Measurements from ENCODE around the gene ELMOD2. TPM values are rescaled to one million over a fixed set of nuclear protein-coding genes. Genes with fewer than 3 reads are reported as not detected.

Gene ELMOD2
- total RNA-seq, 1 experiment from 2014 or later = 29.2 TPM

DNA sequence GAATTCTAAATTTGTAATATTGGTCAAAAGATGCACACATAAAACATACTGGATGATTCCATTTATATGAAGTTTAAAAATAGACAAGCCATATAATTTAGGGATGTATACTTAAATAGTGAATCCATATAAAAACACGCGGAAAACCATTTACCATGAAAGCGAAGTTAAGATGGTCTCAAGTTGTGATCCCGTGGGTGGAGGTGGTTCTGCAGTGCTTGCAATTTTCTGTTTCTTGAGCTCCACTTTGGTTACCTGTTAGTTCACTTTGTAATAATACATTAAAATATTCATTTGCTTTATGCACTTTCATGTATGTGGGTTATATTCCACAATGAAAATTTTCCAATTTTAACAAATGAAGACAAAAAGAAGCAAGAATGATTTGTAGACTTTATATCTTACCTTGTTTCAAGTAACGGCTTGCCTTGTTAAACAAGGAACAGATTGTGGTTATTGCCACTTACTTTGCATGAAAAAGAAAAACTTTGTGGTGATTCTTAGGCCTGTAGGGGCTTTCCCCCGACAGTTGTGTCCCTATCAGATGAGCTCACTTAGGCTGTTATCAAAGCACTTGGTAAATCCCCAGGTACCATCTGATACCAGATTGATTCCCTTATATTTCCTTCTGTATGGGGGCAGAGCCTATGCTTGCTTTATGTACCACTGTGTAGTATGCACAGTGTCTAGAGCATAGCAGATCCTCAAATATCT lies 32.6 kb downstream of the ELMOD2 start:
- TF ChIP-seq, protein P1, sequence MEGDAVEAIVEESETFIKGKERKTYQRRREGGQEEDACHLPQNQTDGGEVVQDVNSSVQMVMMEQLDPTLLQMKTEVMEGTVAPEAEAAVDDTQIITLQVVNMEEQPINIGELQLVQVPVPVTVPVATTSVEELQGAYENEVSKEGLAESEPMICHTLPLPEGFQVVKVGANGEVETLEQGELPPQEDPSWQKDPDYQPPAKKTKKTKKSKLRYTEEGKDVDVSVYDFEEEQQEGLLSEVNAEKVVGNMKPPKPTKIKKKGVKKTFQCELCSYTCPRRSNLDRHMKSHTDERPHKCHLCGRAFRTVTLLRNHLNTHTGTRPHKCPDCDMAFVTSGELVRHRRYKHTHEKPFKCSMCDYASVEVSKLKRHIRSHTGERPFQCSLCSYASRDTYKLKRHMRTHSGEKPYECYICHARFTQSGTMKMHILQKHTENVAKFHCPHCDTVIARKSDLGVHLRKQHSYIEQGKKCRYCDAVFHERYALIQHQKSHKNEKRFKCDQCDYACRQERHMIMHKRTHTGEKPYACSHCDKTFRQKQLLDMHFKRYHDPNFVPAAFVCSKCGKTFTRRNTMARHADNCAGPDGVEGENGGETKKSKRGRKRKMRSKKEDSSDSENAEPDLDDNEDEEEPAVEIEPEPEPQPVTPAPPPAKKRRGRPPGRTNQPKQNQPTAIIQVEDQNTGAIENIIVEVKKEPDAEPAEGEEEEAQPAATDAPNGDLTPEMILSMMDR (IDR thresholded peaks at IDR 0.05; ENCODE audit: unreplicated experiment) = no peak
- intact Hi-C loops (cut with micrococcal nuclease) = no loop called here
- ChIA-PET POLR2A (interaction anchor here (0.6 kb wide), 1 partner anchor 255 kb away, joined by 3 read pairs; no protein-coding TSS in a partner anchor), CTCF (interaction anchor here (0.6 to 1.1 kb wide), 5 partner anchors 18 to 1029 kb away, joined by 3 to 6 read pairs (median 3); no protein-coding TSS in a partner anchor)
- Mint-ChIP-seq H3K4me3 (ENCODE audit: unreplicated experiment) (no peak overlapping the region), H3K27me3 (ENCODE audit: insufficient read depth, unreplicated experiment) (no peaks in the 10 kb centered on the region), H3K36me3 (ENCODE audit: insufficient read depth, unreplicated experiment) (peaks cover 10% of the 10 kb centered on the region), H3K27ac (ENCODE audit: low read depth, unreplicated experiment) (no peak overlapping the region), H3K9me3 (ENCODE audit: unreplicated experiment) (no peaks in the 10 kb centered on the region), H3K4me1 (ENCODE audit: insufficient read depth, unreplicated experiment) (no peaks in the 10 kb centered on the region)
- DNase-seq (ENCODE audit: unreplicated experiment) = no peak
- no TSS peak for BruUV-seq (replicated peaks)

DNA sequence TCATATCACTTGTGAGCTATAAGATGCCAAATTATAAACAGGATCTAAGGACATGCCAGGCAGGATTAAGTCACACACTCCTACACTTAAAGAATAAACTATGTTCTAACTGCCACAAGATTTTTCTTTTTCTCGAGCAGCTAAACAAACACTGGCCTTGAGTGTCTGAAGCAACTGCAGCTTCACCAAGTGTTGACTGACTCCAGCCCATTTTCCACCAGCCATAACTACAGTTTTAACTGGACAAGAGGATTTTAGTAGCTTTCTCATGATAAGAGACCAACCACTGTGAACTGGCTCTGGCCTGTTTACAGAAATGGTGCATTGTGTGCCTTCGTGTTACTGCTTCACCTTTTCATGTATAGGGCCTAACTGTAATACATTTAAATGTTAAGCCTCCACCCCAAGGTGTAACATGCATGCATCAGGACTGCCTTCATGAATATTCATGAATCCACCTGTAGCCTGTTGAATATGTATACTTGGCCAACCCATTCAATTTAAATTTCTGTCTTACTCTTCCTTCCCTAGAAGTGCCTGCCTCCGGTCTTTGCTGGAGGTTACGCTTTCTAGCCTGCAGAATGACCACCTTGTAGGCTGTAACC lies 34.0 kb downstream of the ELMOD2 start:
- ChIA-PET POLR2A (no interaction called here), CTCF (interaction anchor here (0.7 kb wide), 1 partner anchor 10 kb away, joined by 3 read pairs; no protein-coding TSS in a partner anchor)
- Mint-ChIP-seq H3K27ac (ENCODE audit: low read depth, unreplicated experiment) (no peak overlapping the region), H3K27me3 (ENCODE audit: insufficient read depth, unreplicated experiment) (no peaks in the 10 kb centered on the region), H3K9me3 (ENCODE audit: unreplicated experiment) (no peaks in the 10 kb centered on the region), H3K4me3 (ENCODE audit: unreplicated experiment) (no peak overlapping the region), H3K36me3 (ENCODE audit: insufficient read depth, unreplicated experiment) (peaks cover 3% of the 10 kb centered on the region), H3K4me1 (ENCODE audit: insufficient read depth, unreplicated experiment) (no peaks in the 10 kb centered on the region)
- no peak for DNase-seq (ENCODE audit: unreplicated experiment)
- intact Hi-C loops (cut with micrococcal nuclease) = no loop called here
- BruUV-seq (replicated peaks) = no TSS peak
- TF ChIP-seq, protein P1 (IDR thresholded peaks at IDR 0.05; ENCODE audit: unreplicated experiment) = no peak

DNA sequence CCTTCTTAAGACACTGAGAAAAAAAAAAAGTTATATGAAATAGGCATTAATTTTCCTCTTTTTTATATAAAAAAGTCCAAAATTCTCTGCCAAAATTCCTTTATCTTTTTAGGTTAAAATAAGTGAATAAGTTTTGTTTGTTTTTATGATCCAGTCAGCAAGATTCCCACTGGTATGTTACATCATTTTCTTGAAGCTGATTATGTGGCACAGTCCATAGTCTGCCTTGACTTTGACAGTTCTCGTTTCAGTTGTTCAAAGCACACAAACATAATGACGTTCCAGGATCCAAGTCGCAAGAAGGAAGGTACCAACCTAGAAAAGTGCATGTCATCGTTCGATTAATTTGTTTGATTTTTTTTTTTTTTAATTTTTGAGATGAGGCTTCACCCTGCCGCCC lies 35.7 kb downstream of the ELMOD2 start:
- TF ChIP-seq, protein P1 (IDR thresholded peaks at IDR 0.05; ENCODE audit: unreplicated experiment) = no peak
- DNase-seq (ENCODE audit: unreplicated experiment) = no peak
- no peaks in the 10 kb centered on the region for H3K36me3 Mint-ChIP-seq (ENCODE audit: insufficient read depth, unreplicated experiment)
- no peaks in the 10 kb centered on the region for H3K4me1 Mint-ChIP-seq (ENCODE audit: insufficient read depth, unreplicated experiment)
- intact Hi-C loops (cut with micrococcal nuclease) = no loop called here
- no peaks in the 10 kb centered on the region for H3K9me3 Mint-ChIP-seq (ENCODE audit: unreplicated experiment)
- CTCF ChIA-PET = interaction anchor here (0.6 kb wide), 2 partner anchors 23 to 68 kb away, joined by 5 to 6 read pairs; no protein-coding TSS in a partner anchor
- no peak overlapping the region for H3K27ac Mint-ChIP-seq (ENCODE audit: low read depth, unreplicated experiment)
- H3K27me3 Mint-ChIP-seq (ENCODE audit: insufficient read depth, unreplicated experiment) = no peaks in the 10 kb centered on the region
- no TSS peak for BruUV-seq (replicated peaks)
- no peak overlapping the region for H3K4me3 Mint-ChIP-seq (ENCODE audit: unreplicated experiment)
- POLR2A ChIA-PET = interaction anchor here (0.7 kb wide), 1 partner anchor 8 kb away, joined by 3 read pairs; no protein-coding TSS in a partner anchor

DNA sequence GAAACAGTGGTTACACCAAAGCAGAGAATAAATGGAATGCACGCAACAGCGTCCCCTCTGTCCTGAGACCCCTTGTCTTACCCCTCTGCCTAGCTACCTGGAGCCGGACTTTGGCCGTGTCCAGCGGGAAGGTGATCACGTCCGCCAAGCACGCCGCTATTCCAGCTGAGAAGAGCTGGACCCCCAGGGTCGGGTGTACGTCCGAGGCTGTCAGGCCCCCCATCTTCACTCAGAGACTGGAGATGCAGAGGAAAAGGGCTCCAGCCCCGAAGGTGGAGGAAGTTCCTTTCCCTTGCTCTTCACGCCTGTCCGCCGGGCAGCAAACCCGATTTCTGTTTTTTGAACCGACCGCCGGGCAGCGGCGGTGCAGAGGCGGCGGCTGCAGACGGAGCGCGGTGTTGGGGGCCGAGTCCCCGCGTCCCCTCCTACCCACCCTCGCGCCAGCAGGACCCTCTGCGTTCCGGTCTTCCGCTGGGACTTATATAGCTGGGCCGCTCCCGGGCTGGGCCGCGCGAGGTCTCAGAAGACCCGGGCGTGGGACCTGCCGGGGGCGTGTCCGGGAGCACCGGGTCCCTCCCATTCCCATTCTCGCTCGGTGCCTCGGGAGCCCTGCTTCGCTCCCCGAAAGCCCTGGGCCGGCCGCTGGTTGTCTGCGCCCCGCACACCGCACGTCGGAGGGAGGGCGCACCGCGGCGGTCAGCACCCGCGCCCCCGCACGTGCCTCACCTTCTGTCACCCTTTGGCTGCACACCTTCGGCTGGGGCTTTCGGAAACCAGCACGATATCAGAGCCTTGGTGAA lies 44.7 kb downstream of the ELMOD2 start, which contains the start of gene UCP1:
TSS of gene UCP1 (minus strand) at position 455 of the 800 bp plus-strand sequence. CDS start at position 223, 232 bp downstream.
- TF ChIP-seq, protein P1 (IDR thresholded peaks at IDR 0.05; ENCODE audit: unreplicated experiment) = no peak
- BruUV-seq (replicated peaks) = no TSS peak
- ChIA-PET POLR2A (interaction anchor here (0.5 kb wide), 1 partner anchor 171 kb away, joined by 4 read pairs; no protein-coding TSS in a partner anchor), CTCF (interaction anchor here (0.7 to 1.2 kb wide), 3 partner anchors 21 to 281 kb away, joined by 3 read pairs; no protein-coding TSS in a partner anchor)
- no peaks in the 10 kb centered on the region for H3K4me1 Mint-ChIP-seq (ENCODE audit: insufficient read depth, unreplicated experiment)
- H3K27ac Mint-ChIP-seq (ENCODE audit: low read depth, unreplicated experiment) = no peak within 1 kb of the TSS
- peak within 1 kb of the TSS; percentile 67 for H3K4me3 Mint-ChIP-seq (ENCODE audit: unreplicated experiment)
- peaks cover 20% of the 10 kb centered on the region for H3K9me3 Mint-ChIP-seq (ENCODE audit: unreplicated experiment)
- DNase-seq (ENCODE audit: unreplicated experiment) = peak; percentile 21
- intact Hi-C loops (cut with micrococcal nuclease) = no loop called here
- no peaks in the 10 kb centered on the region for H3K27me3 Mint-ChIP-seq (ENCODE audit: insufficient read depth, unreplicated experiment)
- H3K36me3 Mint-ChIP-seq (ENCODE audit: insufficient read depth, unreplicated experiment) = no peaks in the 10 kb centered on the region

Measured in MCF 10A (cell line).